Mesothelial cell of epicardium (in vitro differentiated cells): Measurements from ENCODE around the gene TGFBR1. TPM values are rescaled to one million over a fixed set of nuclear protein-coding genes. Genes with fewer than 3 reads are reported as not detected.
"Not testable (repeated sequence)": the region's sequence is repeated elsewhere in the genome, so short reads cannot be mapped to it uniquely, and the experiment has no call there.

ENCODE experiments used
- DNase-seq, 2 experiments: peaks; one replicate each; pipeline ENCODE4 v3.0.0; 2021; ENCODE audit warnings: low spot score in 2 of 2; ENCODE audit not compliant: unreplicated experiment in 2 of 2
- H3K27ac Mint-ChIP-seq: 2 replicates; pipeline ENCODE4 v1.8.0; 2021; ENCODE audit warnings: mixed read lengths
- H3K27me3 Mint-ChIP-seq: 2 replicates; pipeline ENCODE4 v1.8.0; 2021; ENCODE audit warnings: low read depth, mixed read lengths
- H3K36me3 Mint-ChIP-seq: 2 replicates; pipeline ENCODE4 v1.8.0; 2021; ENCODE audit warnings: mixed read lengths
- H3K4me1 Mint-ChIP-seq: 2 replicates; pipeline ENCODE4 v1.8.0; 2021; ENCODE audit warnings: mixed read lengths
- H3K4me3 Mint-ChIP-seq: 2 replicates; pipeline ENCODE4 v1.8.0; 2021; ENCODE audit warnings: mild to moderate bottlenecking, moderate library complexity, mixed read lengths
- H3K9me3 Mint-ChIP-seq: 2 replicates; pipeline ENCODE4 v1.8.0; 2021; ENCODE audit warnings: mixed read lengths
- total RNA-seq: library from RNA; stranded (reverse); gene quantifications from 3 replicates; pipeline ENCODE4 v1.2.1, GENCODE V29; 2021
- TF ChIP-seq, protein P1 (sequence below): fragments of 200-600 bp; sonication (generic); IDR thresholded peaks from one replicate; pipeline ENCODE4 v1.5.0; 2021; ENCODE audit warnings: antibody characterized with exemption; ENCODE audit not compliant: unreplicated experiment

TGFBR1 gene
- total RNA-seq, 1 donor from 2014 or later, result 77.5 TPM

DNA sequence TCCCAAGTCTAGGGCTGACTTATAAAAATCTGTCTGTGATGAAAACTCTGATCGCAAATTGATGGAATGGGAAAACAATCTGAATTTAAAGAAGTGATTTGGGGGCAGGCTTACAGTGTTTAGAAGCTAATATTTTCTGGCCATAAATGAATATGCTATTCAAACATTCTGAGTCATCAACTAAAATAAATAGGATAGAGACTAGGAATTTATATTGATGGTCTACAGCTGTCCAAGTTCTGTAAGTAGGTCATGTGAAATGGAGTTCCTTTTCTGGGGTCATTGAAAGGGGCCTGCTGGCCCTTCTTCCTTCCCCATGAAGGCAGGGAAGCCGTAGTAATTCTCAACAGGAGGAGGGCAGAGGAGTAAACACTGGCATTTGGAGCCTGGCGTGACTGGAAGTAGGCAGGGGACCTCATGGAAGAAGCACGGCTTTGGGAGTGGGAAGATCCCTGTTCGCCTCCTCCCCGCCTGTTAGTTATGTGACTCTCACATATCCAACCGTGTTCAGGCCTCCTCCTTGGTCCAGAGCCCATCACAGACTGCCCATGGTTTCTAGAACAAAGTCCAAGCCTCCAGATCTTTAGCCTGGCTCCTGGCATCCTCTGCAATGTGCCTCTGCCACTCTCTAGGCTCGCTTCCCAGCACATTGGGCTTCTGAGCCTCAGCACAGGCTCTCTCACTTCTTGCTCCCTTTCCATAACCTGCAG, 85.1 kb downstream of the TGFBR1 start:
- TF ChIP-seq, protein P1, sequence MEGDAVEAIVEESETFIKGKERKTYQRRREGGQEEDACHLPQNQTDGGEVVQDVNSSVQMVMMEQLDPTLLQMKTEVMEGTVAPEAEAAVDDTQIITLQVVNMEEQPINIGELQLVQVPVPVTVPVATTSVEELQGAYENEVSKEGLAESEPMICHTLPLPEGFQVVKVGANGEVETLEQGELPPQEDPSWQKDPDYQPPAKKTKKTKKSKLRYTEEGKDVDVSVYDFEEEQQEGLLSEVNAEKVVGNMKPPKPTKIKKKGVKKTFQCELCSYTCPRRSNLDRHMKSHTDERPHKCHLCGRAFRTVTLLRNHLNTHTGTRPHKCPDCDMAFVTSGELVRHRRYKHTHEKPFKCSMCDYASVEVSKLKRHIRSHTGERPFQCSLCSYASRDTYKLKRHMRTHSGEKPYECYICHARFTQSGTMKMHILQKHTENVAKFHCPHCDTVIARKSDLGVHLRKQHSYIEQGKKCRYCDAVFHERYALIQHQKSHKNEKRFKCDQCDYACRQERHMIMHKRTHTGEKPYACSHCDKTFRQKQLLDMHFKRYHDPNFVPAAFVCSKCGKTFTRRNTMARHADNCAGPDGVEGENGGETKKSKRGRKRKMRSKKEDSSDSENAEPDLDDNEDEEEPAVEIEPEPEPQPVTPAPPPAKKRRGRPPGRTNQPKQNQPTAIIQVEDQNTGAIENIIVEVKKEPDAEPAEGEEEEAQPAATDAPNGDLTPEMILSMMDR, result no peak
- no peaks in the 10 kb centered on the region for H3K9me3 Mint-ChIP-seq
- no peak for DNase-seq
- peaks cover 43% of the 10 kb centered on the region for H3K27me3 Mint-ChIP-seq
- no peaks in the 10 kb centered on the region for H3K36me3 Mint-ChIP-seq
- no peaks in the 10 kb centered on the region for H3K4me1 Mint-ChIP-seq
- no peak overlapping the region for H3K27ac Mint-ChIP-seq
- H3K4me3 Mint-ChIP-seq, result no peak overlapping the region

DNA sequence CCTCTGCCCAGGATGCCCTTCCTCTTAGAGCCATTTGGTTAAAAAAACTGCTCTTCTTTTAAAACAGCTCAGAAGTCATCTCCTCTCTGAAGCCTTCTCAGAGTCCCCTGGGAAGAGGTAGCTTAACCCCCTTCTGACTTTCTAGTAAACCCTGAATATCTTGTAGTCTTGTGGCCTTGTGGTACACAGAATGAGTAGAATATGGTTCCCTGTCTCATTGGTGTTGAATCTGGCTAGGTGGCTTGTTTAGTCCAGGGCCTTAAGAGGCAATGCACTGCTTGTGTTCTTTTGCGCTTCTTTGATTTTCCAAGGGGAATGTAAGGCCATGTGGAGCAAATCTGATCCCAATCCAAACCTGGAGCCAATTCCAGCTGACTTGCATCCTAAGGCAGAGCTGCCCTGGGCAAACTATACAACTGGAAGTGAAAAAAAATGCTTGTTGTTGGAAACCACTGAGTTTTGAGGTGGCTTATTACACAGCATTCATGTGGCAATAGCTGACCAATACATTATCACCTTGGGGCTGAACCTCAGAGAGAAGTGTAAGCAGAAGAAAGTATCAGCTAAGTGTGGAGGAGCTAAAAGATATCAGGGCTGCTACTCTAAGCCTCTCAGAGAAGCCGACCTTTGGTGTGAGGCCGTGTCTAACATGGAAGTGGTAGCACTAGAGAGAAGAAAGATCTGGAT, 85.8 kb downstream of the TGFBR1 start:
- peaks cover 43% of the 10 kb centered on the region for H3K27me3 Mint-ChIP-seq
- H3K27ac Mint-ChIP-seq, result no peak overlapping the region
- TF ChIP-seq, protein P1, result no peak
- H3K4me1 Mint-ChIP-seq, result no peaks in the 10 kb centered on the region
- no peaks in the 10 kb centered on the region for H3K36me3 Mint-ChIP-seq
- no peak for DNase-seq
- no peaks in the 10 kb centered on the region for H3K9me3 Mint-ChIP-seq
- H3K4me3 Mint-ChIP-seq, result no peak overlapping the region

DNA sequence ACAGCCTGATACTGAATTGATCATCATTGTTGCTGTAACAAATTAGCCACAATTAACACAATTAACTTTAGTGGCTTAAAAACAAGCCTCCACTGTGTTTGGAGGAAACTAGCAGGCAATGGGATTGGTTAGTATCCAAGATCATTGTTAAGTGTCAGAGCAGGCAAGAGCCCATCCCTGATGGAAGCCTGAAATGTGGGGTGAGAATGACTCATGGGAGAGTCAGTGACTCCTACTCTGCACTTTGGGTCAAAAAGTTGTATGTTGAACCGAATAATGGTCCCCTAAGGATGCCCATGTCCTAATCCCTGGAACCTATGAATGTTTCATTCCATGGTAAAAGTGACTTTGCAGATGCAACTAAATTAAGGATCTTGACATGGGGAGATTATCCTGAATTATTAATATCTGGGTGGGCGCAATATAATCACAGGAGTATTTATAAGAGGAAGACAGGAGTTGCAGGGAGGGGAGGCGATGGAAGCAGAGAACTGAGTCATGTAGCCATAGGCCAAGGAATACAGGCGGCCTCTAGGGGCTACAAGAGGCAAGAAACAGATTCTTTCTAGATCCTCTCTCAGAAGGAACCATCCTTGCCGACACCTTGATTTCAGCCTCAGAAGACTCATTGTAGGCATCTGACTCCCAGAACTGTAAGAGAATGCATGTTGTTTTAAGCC, 88.0 kb downstream of the TGFBR1 start:
- peaks cover 41% of the 10 kb centered on the region for H3K27me3 Mint-ChIP-seq
- TF ChIP-seq, protein P1, result no peak
- H3K9me3 Mint-ChIP-seq, result no peaks in the 10 kb centered on the region
- H3K27ac Mint-ChIP-seq, result no peak overlapping the region
- no peak overlapping the region for H3K4me3 Mint-ChIP-seq
- H3K36me3 Mint-ChIP-seq, result no peaks in the 10 kb centered on the region
- H3K4me1 Mint-ChIP-seq, result no peaks in the 10 kb centered on the region
- DNase-seq, result no peak

DNA sequence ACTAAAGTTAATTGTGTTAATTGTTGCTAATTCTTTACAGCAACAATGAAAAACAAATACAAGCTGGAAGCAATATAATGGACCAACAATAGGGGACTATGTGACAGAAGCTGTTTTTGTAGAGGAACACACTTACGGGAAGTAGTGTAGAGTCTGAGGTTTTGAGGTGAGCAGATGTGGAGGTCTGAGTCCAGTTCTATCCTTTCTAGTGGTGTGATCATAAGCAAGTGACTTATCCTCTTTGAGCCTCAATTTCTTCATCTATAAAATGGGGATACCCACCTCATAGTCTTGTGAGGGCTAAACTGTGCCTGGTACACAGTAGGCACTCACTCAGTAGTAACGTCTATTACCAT, 88.5 kb downstream of the TGFBR1 start:
- Mint-ChIP-seq H3K4me1 (no peaks in the 10 kb centered on the region), H3K9me3 (no peaks in the 10 kb centered on the region)

DNA sequence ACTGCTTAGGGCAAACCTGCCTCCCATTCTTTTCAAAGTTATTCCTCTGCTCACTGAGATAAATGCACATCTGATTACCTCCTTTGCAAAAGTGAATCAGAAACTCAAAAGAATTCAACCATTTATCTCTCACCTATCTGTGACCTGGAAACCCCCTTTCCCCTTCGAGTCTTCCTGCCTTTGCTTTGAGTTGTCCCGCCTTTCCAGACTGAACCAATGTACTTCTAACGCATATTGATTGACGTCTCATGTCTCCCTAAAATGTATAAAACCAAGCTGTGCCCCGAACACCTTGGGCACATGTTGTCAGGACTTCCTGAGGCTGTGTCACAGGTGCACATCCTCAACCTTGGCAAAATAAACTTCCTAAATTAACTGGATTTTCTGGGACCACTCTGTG, 91.6 kb downstream of the TGFBR1 start:
- H3K27me3 Mint-ChIP-seq, result peaks cover 19% of the 10 kb centered on the region
- H3K36me3 Mint-ChIP-seq, H3K4me3 Mint-ChIP-seq, H3K9me3 Mint-ChIP-seq, H3K4me1 Mint-ChIP-seq, DNase-seq, H3K27ac Mint-ChIP-seq: not testable (repeated sequence)

More for the DNA sequence above, 88.5 kb downstream of the TGFBR1 start:
- no peak for DNase-seq
- Mint-ChIP-seq H3K27me3 (peaks cover 37% of the 10 kb centered on the region), H3K4me3 (no peak overlapping the region), H3K27ac (no peak overlapping the region), H3K36me3 (no peaks in the 10 kb centered on the region)
- TF ChIP-seq, protein P1, result no peak

DNA sequence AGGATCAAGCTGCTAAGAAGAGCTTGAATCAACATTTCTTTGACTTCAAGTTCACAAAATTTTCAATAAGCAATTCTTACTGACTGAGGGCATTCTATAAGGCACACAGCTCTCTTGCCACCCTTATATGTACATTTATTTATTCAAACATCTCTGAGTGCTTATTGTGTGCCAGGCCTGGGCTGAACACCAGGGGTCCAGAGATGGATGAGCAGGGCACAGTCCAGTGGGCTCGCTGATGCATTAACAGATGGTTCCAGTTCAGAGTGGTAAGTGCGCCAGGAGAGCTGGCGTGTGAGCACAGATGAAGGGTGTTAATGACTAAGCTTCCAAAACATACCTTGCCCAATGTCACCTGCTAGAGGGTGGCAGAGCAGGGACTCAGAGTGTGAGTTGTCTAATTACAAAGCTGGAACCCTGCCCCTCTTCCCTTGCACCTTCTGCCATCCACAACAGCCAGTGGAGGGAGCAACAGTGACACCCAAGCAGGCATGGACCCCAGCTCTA, 92.3 kb downstream of the TGFBR1 start:
- no peak overlapping the region for H3K27ac Mint-ChIP-seq
- peaks cover 15% of the 10 kb centered on the region for H3K27me3 Mint-ChIP-seq
- H3K4me1 Mint-ChIP-seq, result no peaks in the 10 kb centered on the region
- H3K36me3 Mint-ChIP-seq, result no peaks in the 10 kb centered on the region
- no peak overlapping the region for H3K4me3 Mint-ChIP-seq
- DNase-seq, result no peak
- no peaks in the 10 kb centered on the region for H3K9me3 Mint-ChIP-seq
- TF ChIP-seq, protein P1, result peak; percentile 13
